Amniotic stem cell (primary cell): ENCODE results near the gene ARHGDIG.

Experiments
- DNase-seq: peaks from one replicate; lab custom pipeline; 2025; lab: John Stamatoyannopoulos, UW

Gene ARHGDIG

GRCh38 chr16:297832-298231, 17.4 kb downstream of the ARHGDIG start:
- DNase-seq, result no peak

- DNase-seq, result no peak
Measured at GRCh38 chr16:301235-301634, 20.8 kb downstream of the ARHGDIG start.

- DNase-seq, result no peak
Measured at GRCh38 chr16:301950-302349, 21.6 kb downstream of the ARHGDIG start.

GRCh38 chr16:303760-304505, 23.5 kb downstream of the ARHGDIG start:
- no peak for DNase-seq

DNA sequence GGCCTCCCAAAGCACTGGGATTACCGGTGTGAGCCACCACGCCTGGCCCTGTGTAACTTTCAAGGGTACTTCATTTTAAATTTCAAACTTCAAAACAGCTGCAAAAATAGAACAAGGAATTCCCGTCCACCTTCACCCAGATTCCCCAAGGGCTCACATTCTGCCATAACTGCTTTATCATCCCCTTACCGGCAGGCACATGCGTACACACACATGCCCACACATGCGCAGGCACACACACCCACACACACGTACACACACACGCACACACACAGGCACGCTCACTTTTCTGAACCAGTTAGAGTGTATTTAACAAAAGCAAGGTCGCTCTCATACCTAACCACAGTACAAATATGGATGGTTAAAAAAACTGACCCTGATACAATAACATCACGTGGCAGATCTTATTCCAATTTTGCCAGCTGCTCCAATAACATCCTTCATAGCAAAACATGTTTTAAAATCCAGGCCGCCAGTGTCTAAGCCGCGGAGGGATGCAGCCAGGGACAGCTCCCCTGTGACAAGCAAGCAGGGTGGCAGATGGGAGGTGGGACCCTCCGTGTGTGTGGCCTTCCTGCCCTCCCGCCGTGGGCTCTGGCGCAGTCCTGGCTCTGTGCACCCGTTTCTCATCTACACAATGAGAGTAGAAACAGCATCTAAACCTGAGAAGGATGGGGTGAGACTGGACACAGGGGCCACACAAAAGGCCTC, 25.7 kb downstream of the ARHGDIG start:
- no peak for DNase-seq

- no peak for DNase-seq
Measured at GRCh38 chr16:306911-307370, 26.6 kb downstream of the ARHGDIG start.

GRCh38 chr16:307691-308312, 27.4 kb downstream of the ARHGDIG start:
- DNase-seq, result no peak

DNA sequence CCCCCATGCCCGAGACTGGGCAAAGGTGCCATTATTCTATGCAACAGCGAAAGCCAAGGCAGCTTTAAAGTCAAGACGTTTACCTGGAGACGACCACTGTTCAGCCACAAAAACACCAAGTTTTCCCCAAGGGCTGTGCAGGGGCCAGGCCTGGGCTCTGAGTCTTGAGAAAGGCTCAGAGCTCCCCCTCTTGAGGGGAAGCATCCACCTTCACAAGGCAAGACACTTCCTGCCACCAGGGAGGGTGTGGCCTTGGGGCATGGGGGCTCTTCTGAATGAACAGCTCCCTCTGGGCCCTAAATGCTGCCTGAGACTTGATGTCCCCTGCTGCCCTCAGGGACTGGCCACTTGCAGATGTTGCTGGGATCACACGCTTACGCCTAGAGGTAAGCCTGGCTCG, 29.1 kb downstream of the ARHGDIG start:
- no peak for DNase-seq

GRCh38 chr16:311725-312124, 31.3 kb downstream of the ARHGDIG start:
- DNase-seq, result no peak

DNA sequence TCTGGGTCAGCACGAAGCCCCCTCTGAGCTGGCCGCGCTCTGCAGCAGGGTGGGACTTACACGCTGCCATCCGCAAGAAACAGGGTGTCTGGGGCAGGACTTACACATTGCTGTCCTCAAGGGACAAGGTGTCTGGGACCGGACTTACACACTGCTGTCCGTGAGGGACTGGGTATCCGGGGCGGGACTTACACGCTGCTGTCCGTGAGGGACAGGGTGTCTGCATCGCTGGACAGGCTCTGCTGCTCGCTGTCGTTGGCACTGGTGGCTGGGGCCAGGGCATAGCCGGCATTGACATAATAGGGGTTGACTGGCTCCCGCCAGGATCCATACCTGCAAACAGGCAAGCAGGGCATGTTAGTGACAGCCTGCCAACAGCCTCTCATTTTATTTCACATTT, 34.0 kb downstream of the ARHGDIG start:
- no peak for DNase-seq

DNA sequence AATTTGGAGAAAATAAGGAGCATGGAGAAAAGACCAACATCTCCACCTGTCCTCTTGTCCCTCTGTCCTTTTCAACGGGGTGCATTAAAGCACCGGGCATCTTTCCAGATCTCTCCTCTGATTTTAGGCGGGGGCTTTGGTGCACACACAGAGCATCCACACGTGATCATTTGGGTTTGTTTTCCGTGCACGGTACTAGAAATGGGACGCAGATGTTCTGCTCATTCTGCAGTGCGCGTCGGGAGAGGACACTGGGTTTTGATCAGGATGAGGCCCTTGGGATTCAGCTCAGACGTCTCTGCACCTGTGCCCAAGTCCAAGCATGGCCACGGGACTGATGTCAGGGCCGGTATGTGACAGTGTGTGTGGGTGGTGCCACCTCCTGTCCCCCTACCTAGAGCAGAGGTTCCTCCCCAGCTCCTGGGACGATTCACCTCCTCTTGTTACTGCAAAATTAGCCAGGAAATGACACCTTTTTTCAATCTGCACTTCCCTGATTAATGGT, 34.5 kb downstream of the ARHGDIG start:
- no peak for DNase-seq

- no peak for DNase-seq
Measured at GRCh38 chr16:316741-317464, 36.5 kb downstream of the ARHGDIG start.

DNA sequence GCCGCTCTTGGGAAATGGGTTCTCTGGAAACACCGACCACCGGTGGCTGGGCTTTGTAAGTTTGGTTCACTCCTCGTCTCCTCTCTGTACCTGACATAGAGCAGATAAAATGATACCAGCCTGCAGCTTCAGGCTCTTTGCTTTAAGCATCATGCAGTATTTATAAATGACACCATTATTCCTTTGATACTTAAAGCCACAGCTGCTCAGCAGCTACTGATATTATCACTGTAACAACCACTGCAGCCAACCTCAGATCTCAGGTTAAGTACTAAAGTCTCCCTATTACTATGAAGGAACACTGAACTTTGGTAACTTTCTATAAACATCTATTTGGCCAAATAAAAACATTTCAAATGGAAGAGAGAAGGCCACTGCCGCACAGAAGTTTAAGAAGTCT, 37.2 kb downstream of the ARHGDIG start:
- no peak for DNase-seq

GRCh38 chr16:318628-319027, 38.2 kb downstream of the ARHGDIG start:
- DNase-seq, result no peak

DNA sequence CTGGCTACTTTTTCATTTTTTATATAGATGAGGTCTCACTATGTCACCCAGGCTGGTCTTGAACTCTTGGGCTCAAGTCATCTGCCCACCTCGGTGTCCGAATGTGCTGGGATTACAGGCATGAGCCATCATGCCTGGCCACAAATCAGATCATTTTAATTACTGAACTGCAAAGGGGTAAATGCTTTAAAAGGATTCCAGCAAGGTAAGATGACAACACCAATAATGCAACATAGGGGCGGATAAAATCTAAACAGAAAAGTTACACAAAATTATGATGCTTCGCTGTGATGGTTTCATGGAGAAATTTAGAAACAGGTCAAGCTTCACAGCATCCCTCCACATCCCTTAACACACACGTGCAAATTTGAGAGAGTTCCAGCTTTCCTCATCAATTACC, 39.8 kb downstream of the ARHGDIG start:
- no peak for DNase-seq

- DNase-seq, result no peak
Measured at GRCh38 chr16:321532-321931, 41.1 kb downstream of the ARHGDIG start.

DNA sequence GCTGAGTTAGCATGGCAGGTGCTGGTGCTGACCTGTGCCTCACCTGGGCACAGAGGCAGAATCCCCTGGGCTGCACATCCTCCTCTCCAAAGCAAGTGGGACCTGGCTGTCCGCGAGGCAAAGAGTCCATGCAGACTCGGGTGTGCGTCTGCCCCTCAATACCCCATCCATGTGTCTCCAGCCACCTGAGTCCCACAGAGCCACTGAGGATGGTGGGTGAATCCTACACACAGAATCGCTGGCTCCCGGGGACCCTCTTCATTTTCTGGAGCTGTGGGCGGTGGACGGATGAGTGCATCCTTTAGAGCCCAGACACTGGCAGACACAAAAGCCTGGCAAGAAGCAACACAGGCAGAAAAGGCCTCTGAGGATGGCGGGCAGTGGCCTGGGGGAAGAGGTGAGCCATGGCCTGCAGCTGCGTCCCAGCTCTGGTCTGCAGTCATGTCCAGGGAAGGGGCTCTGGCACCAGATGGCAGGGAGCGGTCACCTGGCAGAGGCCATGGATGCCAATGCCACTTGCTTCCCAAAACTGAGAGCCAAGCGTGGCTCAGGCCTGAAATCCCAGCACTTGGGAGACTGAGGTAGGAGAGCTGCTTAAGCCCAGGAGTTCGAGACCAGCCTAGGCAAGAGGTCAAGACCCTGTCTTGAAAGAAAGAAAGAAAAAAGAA, 42.2 kb downstream of the ARHGDIG start:
- DNase-seq, result no peak

GRCh38 chr16:324201-324450, 43.7 kb downstream of the ARHGDIG start:
- no peak for DNase-seq

- no peak for DNase-seq
Measured at GRCh38 chr16:324451-325334, 44.3 kb downstream of the ARHGDIG start.

DNA sequence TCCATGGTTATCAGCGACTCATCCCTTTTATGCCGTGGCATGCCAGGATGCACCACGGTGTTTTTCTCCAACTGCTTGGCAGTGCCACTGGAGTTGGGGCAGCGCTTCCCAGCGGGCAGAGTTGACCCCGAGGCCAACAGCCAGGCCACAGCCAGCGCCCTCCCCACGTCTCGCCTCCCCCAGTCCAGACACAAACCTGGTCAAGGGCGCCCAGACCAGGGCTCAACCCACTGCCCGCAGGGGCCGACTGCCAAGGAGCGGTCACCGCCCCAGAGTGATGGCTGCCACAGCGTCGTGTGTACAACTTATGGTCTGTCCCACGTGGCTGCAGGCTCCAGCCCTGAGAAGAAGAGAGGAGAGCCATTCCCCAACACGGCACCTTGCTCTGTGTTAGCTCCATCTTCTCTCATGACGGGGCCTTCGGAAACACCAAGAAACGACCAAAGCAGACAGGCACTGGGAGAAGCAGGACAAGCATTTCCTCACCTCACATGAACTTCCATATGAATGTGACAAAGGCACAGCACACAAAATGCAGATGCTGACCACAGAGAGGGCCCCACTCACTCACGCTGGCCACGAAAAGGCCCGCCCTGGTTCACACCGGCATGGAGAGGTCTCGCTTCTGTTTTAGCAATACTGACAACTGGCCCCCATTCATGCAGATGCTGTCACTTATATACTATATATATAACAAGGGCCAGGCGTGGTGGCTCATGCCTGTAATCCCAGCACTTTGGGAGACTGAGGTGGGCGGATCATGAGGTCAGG, 45.2 kb downstream of the ARHGDIG start:
- no peak for DNase-seq
